NCI-H187 (cell line): ENCODE results near the gene SH2D3C.

Experiments
- DNase-seq, 2 experiments: peaks; one replicate each; lab custom pipeline; 2025; lab: John Stamatoyannopoulos, UW

The SH2D3C gene

GRCh38 chr9:127738666-127739065 is 39.8 kb downstream of the SH2D3C start:
- no peak for DNase-seq

- DNase-seq: no peak
Observed at GRCh38 chr9:127735530-127736185, 42.8 kb downstream of the SH2D3C start.

- peak; percentile 72 to 93 for DNase-seq
Observed at GRCh38 chr9:127734747-127735529, 43.5 kb downstream of the SH2D3C start, which contains the start of gene TOR2A. Gene TOR2A (minus strand): TSS chr9:127735294. CDS start chr9:127735270, 24 bp downstream.

- DNase-seq: no peak
Observed at GRCh38 chr9:127734247-127734746, 44.2 kb downstream of the SH2D3C start.

- no peak for DNase-seq
Observed at GRCh38 chr9:127733614-127734013, 44.9 kb downstream of the SH2D3C start.

GRCh38 chr9:127732444-127732843 is 46.0 kb downstream of the SH2D3C start:
- no peak for DNase-seq

- DNase-seq: no peak
Observed at GRCh38 chr9:127731938-127732337, 46.5 kb downstream of the SH2D3C start.

- DNase-seq: no peak
Observed at GRCh38 chr9:127730799-127731410, 47.6 kb downstream of the SH2D3C start.

- DNase-seq: no peak
Observed at GRCh38 chr9:127730262-127730661, 48.2 kb downstream of the SH2D3C start.

GRCh38 chr9:127729522-127730256 is 48.8 kb downstream of the SH2D3C start:
- no peak for DNase-seq

GRCh38 chr9:127728808-127729207 is 49.7 kb downstream of the SH2D3C start:
- DNase-seq: no peak

GRCh38 chr9:127726871-127727270 is 51.6 kb downstream of the SH2D3C start:
- no peak for DNase-seq

- no peak for DNase-seq
Observed at GRCh38 chr9:127724012-127724411, 54.5 kb downstream of the SH2D3C start.

- no peak for DNase-seq
Observed at GRCh38 chr9:127723444-127723843, 55.0 kb downstream of the SH2D3C start.

- no peak for DNase-seq
Observed at GRCh38 chr9:127723013-127723412, 55.5 kb downstream of the SH2D3C start.

GRCh38 chr9:127722055-127722745 is 56.3 kb downstream of the SH2D3C start:
- no peak for DNase-seq

- no peak for DNase-seq
Observed at GRCh38 chr9:127721391-127721821, 57.1 kb downstream of the SH2D3C start.

- no peak for DNase-seq
Observed at GRCh38 chr9:127720865-127721227, 57.6 kb downstream of the SH2D3C start.

GRCh38 chr9:127720031-127720864 is 58.2 kb downstream of the SH2D3C start:
- DNase-seq: no peak

GRCh38 chr9:127717766-127718165 is 60.7 kb downstream of the SH2D3C start:
- DNase-seq: no peak

- no peak for DNase-seq
Observed at GRCh38 chr9:127716412-127716811, 62.1 kb downstream of the SH2D3C start.
